Tibial nerve (tissue), 3 donors: ENCODE results near the gene TXLNG.

Source experiments
- CTCF ChIP-seq, 5 experiments: fragments of 200-600 bp in 3 of 5; fragments of 450-650 bp in 2 of 5; sonication (generic) in 3 of 5; IDR thresholded peaks; one replicate each; pipeline ENCODE4 v1.5.1; 2016 to 2019; ENCODE audit warnings: antibody characterized with exemption in 5 of 5, mild to moderate bottlenecking in 3 of 5, moderate library complexity in 2 of 5
- POLR2A ChIP-seq, 2 donors: fragments of 450-650 bp; IDR thresholded peaks; one replicate each; pipeline ENCODE4 v1.6.1; 2017; ENCODE audit warnings: antibody characterized with exemption in 2 of 2, mild to moderate bottlenecking in 2 of 2, moderate library complexity in 2 of 2

- no peak for TF ChIP-seq CTCF (IDR thresholded peaks at IDR 0.05)
- TF ChIP-seq POLR2A (IDR thresholded peaks at IDR 0.05): no peak
These were observed 14.5 kb upstream of the TXLNG start for GRCh38 chrX:16771483-16772398.
